ENCODE results near the gene CARS1.

CARS1 gene

GRCh38 chr11:3037945-3038271 lies 19.3 kb downstream of the CARS1 start:
- no peak for DNase-seq (ENCODE audit: low spot score)

GRCh38 chr11:3037040-3037944 lies 19.9 kb downstream of the CARS1 start:
- DNase-seq (ENCODE audit: low spot score), result peak; percentile 54

DNA sequence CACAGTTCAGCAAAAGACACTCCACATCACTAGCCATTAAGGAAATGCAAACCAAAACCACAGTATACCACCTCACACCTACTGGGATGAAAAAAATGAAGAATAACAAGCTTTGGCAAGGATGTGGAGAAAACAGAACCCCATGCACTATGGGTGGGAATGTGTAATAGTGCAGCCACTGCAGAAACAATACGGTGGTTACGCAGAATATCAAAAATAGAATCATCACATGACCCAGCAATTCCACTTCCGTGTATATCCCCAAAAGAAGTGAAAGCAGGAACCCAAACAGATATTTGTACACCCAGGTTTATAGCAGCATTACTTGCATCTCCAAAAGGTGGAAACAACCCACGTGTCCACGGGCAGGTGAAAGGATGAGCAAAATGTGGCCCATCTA lies 20.8 kb downstream of the CARS1 start:
- DNase-seq (ENCODE audit: low spot score), result no peak

DNA sequence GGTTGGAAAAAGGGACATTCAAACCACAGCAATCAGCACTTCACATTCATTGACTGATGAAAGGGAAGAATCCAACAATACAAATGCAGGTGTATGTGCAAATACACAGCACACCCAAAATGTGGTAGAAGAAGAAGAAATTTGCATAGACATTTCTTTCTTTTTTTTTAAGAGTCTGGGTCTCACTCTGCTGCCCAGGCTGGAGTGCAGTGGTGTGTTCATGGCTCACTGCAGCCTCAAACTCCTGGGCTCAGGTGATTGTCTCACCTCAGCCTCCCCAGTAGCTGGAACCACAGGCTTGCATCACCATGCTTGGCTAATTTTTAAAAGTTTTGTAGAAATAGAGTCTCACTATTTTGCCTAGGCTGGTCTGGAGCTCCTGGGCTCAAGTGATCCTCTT lies 21.9 kb downstream of the CARS1 start:
- DNase-seq (ENCODE audit: low spot score), result no peak

DNA sequence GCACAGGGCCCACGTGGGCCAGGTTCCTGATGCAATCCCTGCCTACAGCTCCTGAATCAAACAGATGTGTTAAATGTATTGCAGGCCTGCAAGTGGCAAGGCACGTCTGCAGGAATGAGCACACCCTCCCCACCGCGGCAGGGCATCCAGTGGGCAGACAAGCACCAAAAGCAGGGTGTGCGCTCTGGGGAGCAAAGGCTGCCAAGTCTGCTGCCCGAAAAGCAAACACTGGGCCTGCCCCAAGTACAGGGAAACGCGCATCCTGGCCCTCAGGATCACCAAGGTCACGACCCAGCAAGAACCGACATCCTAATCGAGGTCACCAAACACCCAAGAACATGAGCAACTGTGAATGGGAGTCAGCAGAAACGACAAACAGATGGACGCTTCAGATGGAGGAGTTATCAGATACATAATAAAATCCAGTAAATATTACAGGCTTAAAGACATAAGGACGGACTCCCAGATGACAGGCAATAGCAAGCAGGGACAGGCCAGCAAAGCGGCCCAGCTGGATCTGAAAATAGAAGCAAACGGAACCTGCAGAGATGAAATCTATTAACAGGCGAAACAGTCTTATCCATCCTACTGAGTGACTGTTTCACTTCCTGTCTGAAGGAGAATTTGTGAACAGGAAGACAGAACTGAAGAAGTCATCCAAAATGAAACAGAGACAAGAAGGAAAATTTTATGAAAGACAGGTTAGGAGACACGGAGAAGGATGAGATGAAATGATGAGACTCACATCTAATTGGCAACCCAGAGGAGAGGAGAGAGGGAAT lies 26.7 kb downstream of the CARS1 start:
- no peak for DNase-seq (ENCODE audit: low spot score)

- DNase-seq (ENCODE audit: low spot score), result no peak
Observed at GRCh38 chr11:3028813-3029212, 28.4 kb downstream of the CARS1 start.

- DNase-seq (ENCODE audit: low spot score), result no peak
Observed at GRCh38 chr11:3026803-3027202, 30.4 kb downstream of the CARS1 start.

GRCh38 chr11:3022982-3023381 lies 34.2 kb downstream of the CARS1 start:
- DNase-seq (ENCODE audit: low spot score), result no peak

DNA sequence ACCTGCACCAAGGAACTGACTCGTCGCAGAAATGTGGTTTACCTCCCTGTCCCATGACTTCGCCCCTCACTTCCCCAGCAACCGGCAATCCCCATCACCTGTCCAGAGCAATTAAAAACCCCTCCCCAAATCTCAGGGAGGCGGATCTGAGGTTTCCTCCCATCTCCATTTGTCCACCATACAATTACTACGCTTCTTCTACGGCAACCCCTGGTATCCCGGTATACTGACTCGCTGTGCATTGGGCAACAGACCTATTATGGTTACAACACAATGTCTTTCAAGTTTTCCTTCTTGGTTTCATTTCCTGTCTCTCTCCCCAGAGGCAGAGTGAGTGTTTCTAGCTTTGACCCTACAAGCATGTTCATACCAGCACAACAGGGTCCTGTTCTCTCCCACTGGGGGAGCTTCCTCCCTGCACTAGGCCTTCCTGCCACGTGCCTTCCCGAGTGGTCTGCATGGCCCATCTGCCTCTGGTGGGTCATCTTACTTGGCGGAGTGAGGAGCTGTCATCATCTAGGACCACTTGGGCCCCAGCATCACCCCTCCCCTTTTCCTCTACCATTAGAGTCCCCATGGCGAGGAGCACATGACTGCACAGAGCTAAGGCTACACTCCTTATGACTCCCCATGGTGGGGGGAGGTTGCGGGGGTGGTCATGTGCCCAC lies 34.8 kb downstream of the CARS1 start:
- no peak for DNase-seq (ENCODE audit: low spot score)

DNA sequence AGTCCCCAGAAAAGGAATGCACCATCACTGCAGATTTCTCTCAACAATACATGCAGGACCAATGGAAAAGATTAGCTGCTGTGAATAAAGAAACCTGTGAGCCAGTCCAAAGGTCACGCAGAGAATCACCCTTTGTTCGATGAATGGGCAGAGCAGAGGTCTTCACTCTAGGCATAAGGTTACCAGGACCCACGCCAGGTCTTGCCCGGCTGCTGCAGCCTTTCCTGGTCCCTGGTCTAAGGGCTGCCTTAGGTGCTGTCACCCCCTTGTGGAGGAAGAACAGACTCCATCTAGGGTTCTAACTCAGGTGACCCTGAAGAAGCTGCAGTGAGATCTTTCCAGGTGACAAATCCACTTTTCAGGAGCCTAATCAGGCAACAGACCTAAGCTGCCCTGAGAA lies 36.1 kb downstream of the CARS1 start:
- DNase-seq (ENCODE audit: low spot score), result peak; percentile 47

- no peak for DNase-seq (ENCODE audit: low spot score)
Observed at GRCh38 chr11:3020011-3020410, 37.2 kb downstream of the CARS1 start.

DNA sequence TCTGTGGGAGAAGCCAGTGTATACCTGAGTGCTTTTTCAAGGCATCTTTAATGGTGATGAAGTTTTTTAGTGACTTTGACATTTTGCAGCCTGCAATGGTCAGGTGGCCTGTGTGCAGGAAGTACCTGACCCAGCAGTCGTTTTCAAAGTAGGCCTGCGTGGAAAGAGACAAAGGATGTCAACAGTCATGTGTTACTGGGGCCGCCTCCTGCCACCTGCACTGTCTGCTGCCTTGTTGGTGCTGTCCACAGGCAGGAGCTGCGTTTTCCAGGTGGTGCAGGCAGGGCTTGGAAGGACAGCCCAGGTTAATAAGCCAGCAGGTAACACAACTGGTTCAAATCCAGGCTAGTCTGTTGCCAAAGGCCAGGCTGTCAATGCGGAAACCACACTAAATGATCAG lies 38.6 kb downstream of the CARS1 start:
- no peak for DNase-seq (ENCODE audit: low spot score)

- DNase-seq (ENCODE audit: low spot score), result no peak
Observed at GRCh38 chr11:3016861-3017260, 40.4 kb downstream of the CARS1 start.

- no peak for DNase-seq (ENCODE audit: low spot score)
Observed at GRCh38 chr11:3015796-3016195, 41.4 kb downstream of the CARS1 start.

- no peak for DNase-seq (ENCODE audit: low spot score)
Observed at GRCh38 chr11:3014943-3015342, 42.3 kb downstream of the CARS1 start.

DNA sequence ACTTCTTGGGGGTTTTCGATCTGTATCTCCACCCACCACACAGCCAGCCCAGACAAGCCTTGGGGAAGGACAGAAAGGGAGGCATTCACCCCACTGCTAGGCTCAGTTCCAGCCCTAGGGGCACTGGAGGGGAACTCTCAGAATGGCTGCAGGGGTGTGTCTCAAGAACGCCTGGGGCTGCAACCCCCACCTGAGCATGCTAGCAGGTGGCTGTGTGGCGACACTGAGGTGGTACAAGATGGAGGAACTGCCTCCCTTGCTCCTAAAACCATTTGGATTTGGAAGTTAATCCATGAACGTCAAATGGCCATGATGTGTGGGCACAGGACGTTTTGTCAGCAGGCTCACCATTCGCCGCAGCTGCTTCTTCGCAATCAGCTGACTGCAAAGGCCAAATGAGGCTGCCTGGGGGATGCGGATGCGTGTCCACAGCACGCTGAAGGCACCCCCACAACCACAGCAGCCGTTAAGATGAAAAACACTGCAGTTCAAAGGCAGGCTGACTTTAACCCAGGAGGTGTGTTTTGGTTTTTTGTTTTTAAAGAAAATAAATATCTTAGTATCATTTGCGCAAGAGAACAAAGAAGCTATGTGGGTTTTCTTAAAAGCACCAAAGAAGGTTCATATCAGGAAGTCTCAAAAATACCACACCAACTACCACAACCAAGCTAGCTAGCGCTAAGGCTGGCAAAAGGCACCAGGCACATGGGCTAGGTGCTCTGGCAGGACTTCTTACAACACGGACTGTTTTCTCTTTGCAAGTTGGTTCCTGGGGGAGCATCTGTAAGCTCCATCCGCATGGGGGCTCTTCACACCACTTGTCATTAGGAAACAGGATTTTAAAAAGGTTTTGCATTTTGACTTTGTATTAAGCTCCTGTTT lies 42.9 kb downstream of the CARS1 start:
- DNase-seq (ENCODE audit: low spot score), result peak; percentile 77

GRCh38 chr11:3011891-3012885 lies 45.0 kb downstream of the CARS1 start:
- DNase-seq (ENCODE audit: low spot score), result no peak

DNA sequence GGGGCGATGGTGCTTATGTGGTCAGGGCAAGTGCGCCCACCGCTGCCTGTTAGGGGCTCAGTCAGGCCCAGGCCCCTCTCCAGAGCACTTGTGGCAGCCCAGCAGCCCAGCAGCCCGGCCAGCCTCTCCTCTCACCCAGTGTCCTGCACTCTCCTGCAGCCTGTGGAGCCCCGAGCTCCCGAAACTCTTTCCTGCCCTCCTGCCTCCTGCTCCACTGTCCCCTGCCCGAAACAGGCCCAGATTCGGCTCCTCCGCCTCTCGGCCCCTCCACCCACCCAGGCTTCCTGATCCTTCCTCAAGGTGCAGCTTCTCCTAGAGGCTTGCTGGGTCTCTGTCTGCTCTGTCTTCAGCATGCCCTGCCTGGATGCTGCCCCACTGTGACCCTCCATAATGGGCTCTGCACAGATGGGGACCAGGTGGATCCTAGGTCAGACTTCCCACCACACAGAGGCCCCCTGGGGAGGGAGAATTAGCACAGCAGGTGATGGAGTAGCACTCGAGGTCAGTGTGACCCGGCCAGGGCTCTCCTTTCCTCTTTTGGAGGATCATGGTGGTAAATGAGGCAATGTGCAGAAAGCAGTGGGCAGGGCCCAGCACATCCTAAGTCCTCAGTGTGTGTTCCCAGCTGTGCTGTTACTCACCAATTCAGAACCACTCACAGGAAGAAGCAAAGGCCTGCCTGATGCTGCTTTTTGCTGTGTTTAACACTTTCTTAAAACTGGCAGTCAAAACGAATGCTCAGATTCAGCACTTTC lies 46.5 kb downstream of the CARS1 start:
- DNase-seq (ENCODE audit: low spot score), result no peak

DNA sequence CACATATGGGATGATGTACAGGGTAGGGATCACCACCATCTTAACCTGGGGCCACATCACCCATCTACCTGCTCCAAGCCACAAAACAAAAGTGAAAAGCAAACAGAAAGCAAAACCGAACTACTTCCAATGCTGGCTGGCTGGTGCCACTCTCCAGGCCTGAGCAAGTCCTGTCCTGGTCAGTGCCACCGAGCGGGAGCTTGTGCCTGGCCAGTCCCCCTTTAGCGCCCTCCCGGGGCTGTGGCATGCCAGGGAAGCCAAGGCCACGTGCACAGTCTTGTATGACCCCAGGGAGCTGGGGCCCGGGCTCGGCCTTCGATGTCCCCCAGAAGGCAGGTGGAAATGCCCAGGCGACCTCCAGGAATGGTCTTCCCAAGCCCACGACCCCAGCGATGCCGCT lies 47.2 kb downstream of the CARS1 start:
- DNase-seq (ENCODE audit: low spot score), result no peak

GRCh38 chr11:3009481-3009880 lies 47.7 kb downstream of the CARS1 start:
- no peak for DNase-seq (ENCODE audit: low spot score)
